PC-9 (cell line): Measurements from ENCODE around the gene PRKAG2.

Experiments
- EZH2 ChIP-seq: fragments of 200-600 bp; sonication (generic); IDR thresholded peaks from 2 replicates; pipeline ENCODE4 v1.8.0; 2017; ENCODE audit warnings: antibody characterized with exemption, low read depth
- TF ChIP-seq, protein P1 (sequence below): fragments of 200-600 bp; sonication (generic); conservative IDR thresholded peaks from 2 replicates; pipeline ENCODE4 v1.6.1; 2017; ENCODE audit warnings: mixed run types, antibody characterized with exemption, mild to moderate bottlenecking, moderate library complexity

DNA sequence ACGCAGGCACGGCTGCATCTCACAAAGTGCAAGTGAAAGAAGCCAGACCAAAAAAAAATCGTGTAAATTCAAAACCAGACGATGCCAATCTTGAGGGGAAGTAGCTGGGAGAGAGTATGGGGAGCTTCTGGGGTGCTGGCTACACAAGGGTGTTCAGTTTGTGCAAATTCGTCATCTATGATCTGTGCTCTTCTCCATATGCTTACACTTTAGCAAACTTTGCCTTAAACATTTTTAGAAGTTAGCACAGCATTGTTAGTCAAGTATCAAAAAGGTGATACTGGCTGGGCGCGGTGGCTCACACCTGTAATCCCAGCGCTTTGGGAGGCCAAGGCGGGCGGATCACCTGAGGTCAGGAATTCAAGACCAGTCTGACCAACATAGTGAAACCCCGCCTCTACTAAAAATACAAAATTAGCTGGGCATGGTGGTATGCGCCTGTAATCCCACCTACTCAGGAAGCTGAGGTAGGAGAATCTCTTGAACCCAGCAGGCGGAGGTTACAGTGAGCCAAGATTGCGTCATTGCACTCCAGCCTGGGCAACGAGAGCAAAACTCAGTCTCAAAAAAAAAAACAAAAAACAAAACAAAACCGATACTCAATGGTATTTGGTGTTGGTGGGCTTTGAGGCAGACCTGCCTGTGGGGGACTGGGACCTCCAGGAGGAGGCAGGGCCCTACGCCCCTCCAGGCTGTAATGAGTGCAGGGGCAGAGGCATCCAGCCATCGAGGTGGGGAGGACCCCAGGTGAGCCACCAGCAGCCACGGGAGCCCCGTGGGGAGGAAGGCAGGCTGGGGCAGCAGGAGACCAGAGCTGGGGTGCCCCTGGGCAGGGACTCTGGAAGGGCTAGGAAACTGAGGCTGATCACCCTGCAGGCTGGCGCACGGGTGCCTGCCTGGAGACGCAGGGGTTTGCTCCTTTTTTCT is 150.0 kb downstream of the PRKAG2 start:
- TF ChIP-seq, protein P1, sequence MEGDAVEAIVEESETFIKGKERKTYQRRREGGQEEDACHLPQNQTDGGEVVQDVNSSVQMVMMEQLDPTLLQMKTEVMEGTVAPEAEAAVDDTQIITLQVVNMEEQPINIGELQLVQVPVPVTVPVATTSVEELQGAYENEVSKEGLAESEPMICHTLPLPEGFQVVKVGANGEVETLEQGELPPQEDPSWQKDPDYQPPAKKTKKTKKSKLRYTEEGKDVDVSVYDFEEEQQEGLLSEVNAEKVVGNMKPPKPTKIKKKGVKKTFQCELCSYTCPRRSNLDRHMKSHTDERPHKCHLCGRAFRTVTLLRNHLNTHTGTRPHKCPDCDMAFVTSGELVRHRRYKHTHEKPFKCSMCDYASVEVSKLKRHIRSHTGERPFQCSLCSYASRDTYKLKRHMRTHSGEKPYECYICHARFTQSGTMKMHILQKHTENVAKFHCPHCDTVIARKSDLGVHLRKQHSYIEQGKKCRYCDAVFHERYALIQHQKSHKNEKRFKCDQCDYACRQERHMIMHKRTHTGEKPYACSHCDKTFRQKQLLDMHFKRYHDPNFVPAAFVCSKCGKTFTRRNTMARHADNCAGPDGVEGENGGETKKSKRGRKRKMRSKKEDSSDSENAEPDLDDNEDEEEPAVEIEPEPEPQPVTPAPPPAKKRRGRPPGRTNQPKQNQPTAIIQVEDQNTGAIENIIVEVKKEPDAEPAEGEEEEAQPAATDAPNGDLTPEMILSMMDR: no peak
- TF ChIP-seq EZH2: no peak
